Activated CD4-positive, alpha-beta T cell treated with anti-CD3 and anti-CD28 coated beads, Interleukin-2, Interleukin-6, amounts not matched to agents 100 ng/mL and 50 ng/mL, durations not matched to agents 16 hours and 8 hours (primary cell): Measurements from ENCODE around the gene PNLIPRP1.

Experiments used
- DNase-seq: peaks from one replicate; pipeline ENCODE4 v3.0.0-alpha.2; 2020

Gene PNLIPRP1

GRCh38 chr10:116633216-116633600 is 42.4 kb downstream of the PNLIPRP1 start:
- DNase-seq, result no peak

GRCh38 chr10:116634126-116634975 is 43.6 kb downstream of the PNLIPRP1 start:
- DNase-seq, result no peak

- DNase-seq, result no peak
These were observed 45.6 kb downstream of the PNLIPRP1 start for GRCh38 chr10:116636385-116636784.

- no peak for DNase-seq
These were observed 46.2 kb downstream of the PNLIPRP1 start for GRCh38 chr10:116636976-116637375.

GRCh38 chr10:116637830-116638229 is 47.1 kb downstream of the PNLIPRP1 start:
- no peak for DNase-seq

GRCh38 chr10:116646502-116646901 is 55.7 kb downstream of the PNLIPRP1 start:
- no peak for DNase-seq

GRCh38 chr10:116648903-116649302 is 58.1 kb downstream of the PNLIPRP1 start:
- DNase-seq, result no peak

- DNase-seq, result no peak
These were observed 63.1 kb downstream of the PNLIPRP1 start for GRCh38 chr10:116653885-116654284.

- DNase-seq, result no peak
These were observed 64.1 kb downstream of the PNLIPRP1 start for GRCh38 chr10:116654816-116655215.

GRCh38 chr10:116655568-116655967 is 64.8 kb downstream of the PNLIPRP1 start:
- DNase-seq, result no peak

GRCh38 chr10:116656044-116656443 is 65.3 kb downstream of the PNLIPRP1 start:
- DNase-seq, result no peak

GRCh38 chr10:116657863-116658551 is 67.2 kb downstream of the PNLIPRP1 start:
- no peak for DNase-seq
